Tibial artery (tissue), 4 donors: ENCODE data around the gene CD63.

Source experiments
- DNase-seq, 2 donors: peaks; one replicate each; pipeline ENCODE4 v3.0.0-alpha.2; 2019
- H3K27ac ChIP-seq, 2 donors: fragments of 200-600 bp; sonication (generic) in 1 of 2; 1 replicate in 1 of 2; 2 replicates in 1 of 2; pipeline ENCODE4 v1.5.1; 2018 to 2019; ENCODE audit warnings: mild to moderate bottlenecking in 1 of 2
- H3K27me3 ChIP-seq, 2 donors: fragments of 200-600 bp; sonication (generic) in 1 of 2; one replicate each; pipeline versions ENCODE4 v1.5.1 to v1.6.0; 2016 to 2019
- H3K36me3 ChIP-seq, 3 donors: fragments of 200-600 bp; sonication (generic) in 2 of 3; one replicate each; pipeline ENCODE4 v1.5.1; 2016 to 2019; ENCODE audit warnings: mild to moderate bottlenecking in 2 of 3
- H3K4me1 ChIP-seq, 4 donors: fragments of 200-600 bp; sonication (generic) in 2 of 4; 1 replicate in 3 of 4; 2 replicates in 1 of 4; pipeline ENCODE4 v1.5.1; 2016 to 2019
- H3K4me3 ChIP-seq, 2 donors: fragments of 200-600 bp; sonication (generic) in 1 of 2; 1 replicate in 1 of 2; 2 replicates in 1 of 2; pipeline ENCODE4 v1.5.1; 2018 to 2019; ENCODE audit warnings: mild to moderate bottlenecking in 2 of 2
- H3K9me3 ChIP-seq, 3 donors: fragments of 200-600 bp; sonication (generic) in 1 of 3; one replicate each; pipeline ENCODE4 v1.5.1; 2016 to 2019
- CTCF ChIP-seq, 2 experiments: fragments of 200-600 bp in 1 of 2; fragments of 450-650 bp in 1 of 2; IDR thresholded peaks; one replicate each; pipeline ENCODE4 v1.5.1; 2017 to 2019; ENCODE audit warnings: antibody characterized with exemption in 2 of 2, mild to moderate bottlenecking in 1 of 2, moderate library complexity in 1 of 2
- intact Hi-C: fragments of 100-400 bp; cut with DNase I; formaldehyde crosslinking; loops from one replicate; pipeline ENCODE4 v1.15.0; 2023; ENCODE audit warnings: low total_unique reads

CD63 gene

GRCh38 chr12:55738123-55739024, 9.6 kb upstream of the CD63 start:
- H3K9me3 ChIP-seq = no peaks in the 10 kb centered on the region
- DNase-seq = peak; percentile 87 to 89
- peak overlapping the region; percentile 71 to 73 for H3K27ac ChIP-seq
- TF ChIP-seq CTCF (IDR thresholded peaks at IDR 0.05) = peak; percentile 86 to 96
- no peaks in the 10 kb centered on the region for H3K36me3 ChIP-seq
- H3K27me3 ChIP-seq = no peaks in the 10 kb centered on the region
- intact Hi-C loops = loop anchor here (2.0 to 5.0 kb wide), 2 partner anchors 56 to 202 kb away; a partner anchor contains a TSS
- H3K4me1 ChIP-seq = peaks cover 0 to 19% (median 14%) of the 10 kb centered on the region in 4 donors
- peak overlapping the region; percentile 52 to 67 for H3K4me3 ChIP-seq

- no peak for DNase-seq
- H3K27ac ChIP-seq = peak overlapping the region; percentile 71 to 73
- intact Hi-C loops = loop anchor here (2.0 to 5.0 kb wide), 2 partner anchors 55 to 203 kb away; a partner anchor contains a TSS
- no peaks in the 10 kb centered on the region for H3K36me3 ChIP-seq
- peak overlapping the region in 1 of 2 donors; percentile 67 for H3K4me3 ChIP-seq
- peaks cover 0 to 17% (median 13%) of the 10 kb centered on the region in 4 donors for H3K4me1 ChIP-seq
- no peaks in the 10 kb centered on the region for H3K27me3 ChIP-seq
- no peak for TF ChIP-seq CTCF (IDR thresholded peaks at IDR 0.05)
- H3K9me3 ChIP-seq = no peaks in the 10 kb centered on the region
Observed at GRCh38 chr12:55737581-55738122, 8.8 kb upstream of the CD63 start.

GRCh38 chr12:55736780-55737580, 8.2 kb upstream of the CD63 start:
- no peaks in the 10 kb centered on the region for H3K9me3 ChIP-seq
- peak; percentile 73 to 74 for TF ChIP-seq CTCF (IDR thresholded peaks at IDR 0.05)
- peak overlapping the region; percentile 71 to 73 for H3K27ac ChIP-seq
- peaks cover 0 to 15% (median 11%) of the 10 kb centered on the region in 4 donors for H3K4me1 ChIP-seq
- H3K27me3 ChIP-seq = no peaks in the 10 kb centered on the region
- H3K4me3 ChIP-seq = no peak overlapping the region
- intact Hi-C loops = loop anchor here (5.0 kb wide), 1 partner anchor 55 kb away; a partner anchor contains a TSS
- DNase-seq = peak in 1 of 2 donors; percentile 83
- H3K36me3 ChIP-seq = no peaks in the 10 kb centered on the region

GRCh38 chr12:55736076-55736475, 7.3 kb upstream of the CD63 start:
- no peak for DNase-seq
- Histone ChIP-seq H3K27me3 (no peaks in the 10 kb centered on the region), H3K4me1 (peaks cover 0 to 15% (median 11%) of the 10 kb centered on the region in 4 donors), H3K9me3 (no peaks in the 10 kb centered on the region), H3K4me3 (no peak overlapping the region), H3K27ac (no peak overlapping the region), H3K36me3 (no peaks in the 10 kb centered on the region)
- intact Hi-C loops = loop anchor here (5.0 kb wide), 1 partner anchor 54 kb away; a partner anchor contains a TSS
- no peak for TF ChIP-seq CTCF (IDR thresholded peaks at IDR 0.05)

GRCh38 chr12:55734595-55734994, 5.8 kb upstream of the CD63 start:
- intact Hi-C loops = no loop called here
- Histone ChIP-seq H3K36me3 (no peaks in the 10 kb centered on the region), H3K4me1 (peaks cover 0 to 28% (median 21%) of the 10 kb centered on the region in 4 donors)

More at GRCh38 chr12:55734595-55734994, 5.8 kb upstream of the CD63 start:
- Histone ChIP-seq H3K27ac (no peak overlapping the region), H3K4me3 (no peak overlapping the region), H3K27me3 (no peaks in the 10 kb centered on the region), H3K9me3 (no peaks in the 10 kb centered on the region)
- no peak for TF ChIP-seq CTCF (IDR thresholded peaks at IDR 0.05)
- no peak for DNase-seq
